HK-2 (cell line): ENCODE measurements around the gene ADAMTS8.

Experiments
- DNase-seq: peaks from one replicate; pipeline ENCODE4 v3.0.0-alpha.2; 2018; ENCODE audit not compliant: unreplicated experiment

Gene ADAMTS8, protein sequence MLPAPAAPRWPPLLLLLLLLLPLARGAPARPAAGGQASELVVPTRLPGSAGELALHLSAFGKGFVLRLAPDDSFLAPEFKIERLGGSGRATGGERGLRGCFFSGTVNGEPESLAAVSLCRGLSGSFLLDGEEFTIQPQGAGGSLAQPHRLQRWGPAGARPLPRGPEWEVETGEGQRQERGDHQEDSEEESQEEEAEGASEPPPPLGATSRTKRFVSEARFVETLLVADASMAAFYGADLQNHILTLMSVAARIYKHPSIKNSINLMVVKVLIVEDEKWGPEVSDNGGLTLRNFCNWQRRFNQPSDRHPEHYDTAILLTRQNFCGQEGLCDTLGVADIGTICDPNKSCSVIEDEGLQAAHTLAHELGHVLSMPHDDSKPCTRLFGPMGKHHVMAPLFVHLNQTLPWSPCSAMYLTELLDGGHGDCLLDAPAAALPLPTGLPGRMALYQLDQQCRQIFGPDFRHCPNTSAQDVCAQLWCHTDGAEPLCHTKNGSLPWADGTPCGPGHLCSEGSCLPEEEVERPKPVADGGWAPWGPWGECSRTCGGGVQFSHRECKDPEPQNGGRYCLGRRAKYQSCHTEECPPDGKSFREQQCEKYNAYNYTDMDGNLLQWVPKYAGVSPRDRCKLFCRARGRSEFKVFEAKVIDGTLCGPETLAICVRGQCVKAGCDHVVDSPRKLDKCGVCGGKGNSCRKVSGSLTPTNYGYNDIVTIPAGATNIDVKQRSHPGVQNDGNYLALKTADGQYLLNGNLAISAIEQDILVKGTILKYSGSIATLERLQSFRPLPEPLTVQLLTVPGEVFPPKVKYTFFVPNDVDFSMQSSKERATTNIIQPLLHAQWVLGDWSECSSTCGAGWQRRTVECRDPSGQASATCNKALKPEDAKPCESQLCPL

DNA sequence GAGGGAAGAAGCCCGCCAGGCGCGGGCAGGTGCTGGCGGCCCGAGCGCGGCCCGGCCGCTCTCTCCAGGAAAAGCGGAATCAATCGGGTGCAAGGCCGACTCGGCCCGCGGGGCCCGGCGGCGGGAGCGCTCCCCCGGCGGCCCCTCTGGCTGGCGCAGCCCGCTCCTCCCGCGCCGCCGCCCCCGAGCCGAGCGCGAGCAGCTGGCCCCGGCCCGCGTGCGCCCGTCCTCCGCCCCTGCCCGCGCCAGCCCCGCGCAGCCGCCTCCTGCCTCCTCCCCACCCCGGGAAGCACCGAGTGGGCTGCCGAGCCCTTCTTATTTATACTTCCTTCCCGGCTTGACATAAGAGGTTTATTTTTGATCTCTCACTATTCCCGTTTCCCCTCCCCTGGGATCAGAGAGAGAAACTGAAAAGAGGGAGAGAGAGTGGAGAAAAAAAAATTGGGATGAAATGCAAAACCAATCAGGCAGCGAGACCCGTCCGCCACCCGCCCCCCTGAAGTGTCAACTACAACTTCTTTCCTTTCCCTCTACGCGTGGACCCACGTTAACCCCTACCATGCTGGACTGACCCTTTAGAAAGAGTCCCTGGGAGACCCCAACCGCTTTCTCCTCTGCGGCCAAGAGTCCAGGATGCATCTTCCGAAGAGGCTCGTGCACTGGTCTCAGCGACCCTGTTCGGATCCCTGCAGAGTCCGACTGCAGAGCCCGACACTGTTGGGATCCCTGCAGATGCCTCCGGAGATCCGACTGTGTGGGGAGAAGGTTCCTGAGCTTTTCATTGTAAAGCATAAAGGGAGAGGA, at the start of gene ADAMTS8:
ADAMTS8 (minus strand) TSS at position 294 of the 804 bp plus-strand sequence. CDS start 323 bp downstream, outside the sequence.
- DNase-seq = no peak

DNA sequence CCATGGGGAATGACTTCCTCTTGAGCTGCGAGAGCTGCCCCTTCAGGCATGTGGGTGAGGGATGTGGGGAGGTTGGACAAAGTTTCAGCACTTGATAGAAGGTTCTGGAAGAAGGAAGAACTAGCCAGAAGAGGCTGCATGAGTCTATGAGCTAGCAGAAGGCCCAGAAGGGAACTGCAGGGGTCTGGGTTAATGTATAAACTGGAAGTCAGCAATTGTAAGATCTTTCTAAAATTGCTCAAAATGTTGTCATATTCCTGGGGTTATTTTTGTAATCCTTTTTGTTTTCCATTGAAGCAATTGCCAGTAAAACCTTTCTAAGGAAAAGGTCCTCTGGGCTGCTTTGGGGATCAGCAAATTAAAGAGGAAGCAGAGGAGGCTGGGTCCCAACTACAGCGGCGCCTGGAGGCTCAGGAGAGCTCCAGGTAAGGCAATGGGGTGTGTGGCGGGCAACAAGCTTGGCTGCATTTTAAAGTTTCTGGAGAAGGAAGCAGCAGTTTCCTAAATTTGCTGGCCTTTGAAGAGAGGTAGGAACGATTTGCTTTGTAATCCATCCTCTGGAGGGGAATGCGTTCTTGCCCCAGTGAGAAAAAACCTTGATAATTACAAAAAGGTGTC, 49.3 kb upstream of the ADAMTS8 start:
- DNase-seq = no peak

DNA sequence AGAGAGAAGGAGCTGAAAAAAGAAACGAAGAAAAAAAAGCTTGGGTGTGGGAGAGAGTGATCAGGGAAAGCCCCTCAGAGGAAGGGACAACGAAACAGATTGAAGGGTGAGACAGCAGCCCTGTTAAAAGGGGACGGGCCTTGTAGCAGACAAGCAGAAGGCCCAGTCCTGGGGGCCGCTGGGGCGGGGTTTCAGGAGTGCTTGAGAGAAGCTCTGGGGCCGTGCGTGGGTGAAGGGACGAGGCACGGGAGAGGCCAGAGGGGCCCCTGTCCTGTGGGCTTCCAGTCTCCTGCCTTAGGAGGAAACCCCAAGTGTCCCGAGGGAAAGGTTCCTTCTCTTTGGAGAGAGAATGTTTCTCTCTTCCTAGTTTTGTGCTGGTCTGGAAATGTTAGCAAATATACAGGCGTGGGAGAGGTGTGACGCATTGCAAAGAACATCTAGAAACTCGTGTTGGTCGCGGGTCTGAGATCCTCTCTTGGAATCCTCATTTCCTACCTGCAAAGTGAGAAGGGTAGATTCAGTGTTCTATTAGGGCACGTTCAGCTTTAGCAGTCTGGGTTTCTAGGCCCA, 48.6 kb upstream of the ADAMTS8 start:
- DNase-seq = no peak

DNA sequence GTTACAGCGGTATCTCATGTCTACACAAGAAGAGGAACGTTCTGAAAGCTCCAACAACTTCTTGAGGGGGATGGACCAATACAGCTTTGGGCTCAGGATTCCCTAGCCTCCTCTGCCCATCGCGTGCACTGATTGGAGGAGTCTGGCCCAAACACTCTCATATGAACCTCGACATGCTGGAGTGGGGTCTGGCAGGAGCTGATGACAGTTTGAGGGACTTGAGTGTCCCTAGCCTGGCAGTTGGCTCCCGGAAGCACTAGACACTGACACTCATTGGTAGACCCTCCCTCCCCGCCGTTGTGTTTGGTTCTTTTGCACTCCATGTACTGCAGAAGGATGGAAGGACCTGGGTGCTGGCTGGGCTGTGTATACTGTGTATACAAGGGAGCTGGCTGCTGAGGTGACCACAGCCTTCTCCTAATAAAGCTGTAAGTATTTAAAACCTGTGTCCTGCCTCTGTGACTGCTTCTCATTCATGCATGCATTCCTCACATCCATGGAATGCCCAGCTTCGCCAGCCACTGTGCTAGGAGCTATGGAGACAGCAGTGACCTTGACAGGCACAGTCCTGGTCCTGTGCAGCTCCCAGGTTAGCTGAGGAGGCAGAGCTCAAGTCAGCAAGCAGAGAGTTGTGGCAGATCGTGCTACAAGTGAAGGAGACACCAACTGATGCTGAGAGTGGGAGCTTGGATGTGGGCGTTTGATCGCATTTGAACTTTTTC, 48.0 kb upstream of the ADAMTS8 start:
- no peak for DNase-seq

DNA sequence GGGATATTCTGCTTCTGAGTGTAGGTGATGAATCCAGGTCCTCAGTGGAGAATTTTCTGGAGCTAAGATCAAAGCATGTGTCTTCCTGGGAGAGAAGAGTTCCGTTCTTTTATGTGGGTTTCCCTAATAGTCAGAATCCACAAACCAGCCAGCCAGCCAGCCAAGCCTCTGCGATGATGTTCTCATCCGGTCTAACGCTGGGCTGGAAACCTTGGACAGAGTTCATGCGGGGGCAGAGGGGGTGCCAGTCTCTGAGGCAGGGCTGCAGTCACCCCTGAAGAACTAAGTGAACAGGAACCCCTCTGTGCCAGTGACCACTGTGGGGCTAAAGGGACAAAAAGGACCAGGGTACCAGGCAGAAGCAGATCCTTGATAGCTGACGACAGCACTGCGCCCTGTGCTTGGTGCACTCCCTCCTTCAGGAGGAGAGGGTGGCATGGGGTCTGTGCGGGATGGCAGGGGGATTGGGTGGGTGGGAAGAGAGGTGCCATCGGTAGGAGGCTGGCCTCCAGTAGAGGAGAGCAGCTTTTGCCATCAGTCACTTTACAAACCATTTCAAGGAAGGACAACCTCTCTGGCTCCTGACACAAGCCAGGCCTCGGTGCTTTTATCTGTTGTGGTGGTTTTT, 47.1 kb upstream of the ADAMTS8 start:
- DNase-seq = no peak

DNA sequence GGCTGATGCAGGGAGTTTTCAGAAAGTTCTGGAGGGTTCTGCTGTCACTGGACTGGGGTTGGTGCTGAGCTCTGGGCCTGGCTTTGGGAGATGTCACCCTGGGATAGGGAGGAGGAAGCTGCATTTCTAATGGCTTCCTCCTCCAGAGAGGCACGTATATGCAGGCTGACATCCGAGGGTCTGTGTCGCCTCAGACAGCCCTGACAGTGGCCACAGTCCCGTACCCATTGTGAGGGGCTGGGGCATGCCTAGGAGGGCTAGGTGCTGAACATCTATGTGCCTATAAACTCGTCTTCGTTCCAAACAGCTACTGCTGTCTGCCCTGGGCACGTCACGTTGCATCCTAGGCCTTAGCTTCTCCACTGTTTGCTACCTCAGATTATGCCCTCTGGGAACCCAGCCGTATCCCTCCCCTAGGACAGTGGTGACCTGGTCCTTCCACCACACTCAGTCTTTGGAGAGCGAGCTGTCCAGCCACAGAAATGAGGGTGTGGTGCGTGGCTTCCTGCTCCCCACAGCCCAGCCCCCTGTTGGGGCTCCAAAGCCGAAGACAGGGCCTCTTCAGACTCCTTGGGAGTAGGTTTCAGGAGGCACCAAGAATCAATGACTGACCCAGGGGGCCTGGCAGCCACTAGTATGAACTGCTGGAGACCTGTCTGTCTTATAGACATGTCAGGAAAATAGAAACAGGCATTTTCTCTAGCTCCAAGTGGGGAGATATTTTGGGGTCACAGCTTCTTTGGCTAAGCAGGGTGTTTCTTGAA, 46.4 kb upstream of the ADAMTS8 start:
- DNase-seq = no peak

DNA sequence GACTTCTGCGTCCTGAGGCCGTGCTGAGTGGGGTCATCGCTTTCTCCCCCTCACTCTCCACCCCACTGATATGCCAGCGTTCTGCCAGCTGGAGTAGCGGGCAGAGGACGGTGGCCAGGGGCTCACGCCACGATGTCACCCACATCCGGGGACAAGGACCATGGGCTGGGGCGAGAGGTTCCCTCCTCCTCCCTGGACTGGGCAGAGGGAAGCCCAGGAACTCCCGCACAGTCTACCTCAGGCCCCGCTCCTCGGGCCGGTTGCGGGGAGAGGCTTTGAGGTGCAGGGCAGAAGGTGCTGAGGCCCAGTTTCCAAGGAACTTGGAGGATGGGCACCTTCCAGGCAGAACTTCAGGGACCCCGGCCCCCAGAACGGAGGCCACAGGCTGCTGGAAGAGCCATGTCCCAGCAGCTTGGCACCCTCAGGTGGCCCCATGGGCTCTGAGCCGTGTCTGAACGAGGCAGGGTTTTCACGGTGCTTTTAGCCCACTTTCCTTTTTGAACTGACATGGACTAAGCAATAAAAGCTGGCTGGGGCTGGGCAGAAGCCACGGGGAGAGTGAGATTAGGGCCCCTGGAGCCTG, 45.5 kb upstream of the ADAMTS8 start:
- no peak for DNase-seq

DNA sequence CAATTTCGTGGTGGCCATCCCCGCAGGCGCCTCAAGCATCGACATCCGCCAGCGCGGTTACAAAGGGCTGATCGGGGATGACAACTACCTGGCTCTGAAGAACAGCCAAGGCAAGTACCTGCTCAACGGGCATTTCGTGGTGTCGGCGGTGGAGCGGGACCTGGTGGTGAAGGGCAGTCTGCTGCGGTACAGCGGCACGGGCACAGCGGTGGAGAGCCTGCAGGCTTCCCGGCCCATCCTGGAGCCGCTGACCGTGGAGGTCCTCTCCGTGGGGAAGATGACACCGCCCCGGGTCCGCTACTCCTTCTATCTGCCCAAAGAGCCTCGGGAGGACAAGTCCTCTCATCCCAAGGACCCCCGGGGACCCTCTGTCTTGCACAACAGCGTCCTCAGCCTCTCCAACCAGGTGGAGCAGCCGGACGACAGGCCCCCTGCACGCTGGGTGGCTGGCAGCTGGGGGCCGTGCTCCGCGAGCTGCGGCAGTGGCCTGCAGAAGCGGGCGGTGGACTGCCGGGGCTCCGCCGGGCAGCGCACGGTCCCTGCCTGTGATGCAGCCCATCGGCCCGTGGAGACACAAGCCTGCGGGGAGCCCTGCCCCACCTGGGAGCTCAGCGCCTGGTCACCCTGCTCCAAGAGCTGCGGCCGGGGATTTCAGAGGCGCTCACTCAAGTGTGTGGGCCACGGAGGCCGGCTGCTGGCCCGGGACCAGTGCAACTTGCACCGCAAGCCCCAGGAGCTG, 44.8 kb upstream of the ADAMTS8 start:
- DNase-seq = no peak

DNA sequence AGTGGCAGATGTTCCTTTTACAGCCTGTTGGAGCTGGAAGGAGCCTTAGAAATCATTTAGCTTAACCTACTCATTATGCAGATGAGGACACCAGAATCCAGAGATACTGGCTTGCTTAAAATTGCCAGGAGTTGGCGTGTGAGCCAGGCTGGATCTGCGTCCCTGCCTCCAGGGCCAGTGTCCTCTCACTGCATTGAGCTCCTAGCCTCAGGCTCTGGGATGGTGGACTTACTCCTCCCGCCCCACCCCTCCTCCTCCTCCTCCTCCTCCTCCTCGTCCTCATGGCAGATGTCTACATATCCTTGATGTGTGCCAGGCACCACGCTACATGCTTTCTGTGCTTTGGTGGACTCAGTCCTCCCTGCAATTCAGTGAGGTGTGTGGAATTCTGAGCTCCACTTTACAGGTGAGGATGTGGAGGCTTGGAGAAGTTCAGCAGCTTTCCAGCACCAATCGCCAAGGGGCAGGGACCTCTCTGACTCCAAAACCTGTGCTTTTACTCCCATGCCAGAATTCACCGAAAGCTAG, 44.1 kb upstream of the ADAMTS8 start:
- no peak for DNase-seq

DNA sequence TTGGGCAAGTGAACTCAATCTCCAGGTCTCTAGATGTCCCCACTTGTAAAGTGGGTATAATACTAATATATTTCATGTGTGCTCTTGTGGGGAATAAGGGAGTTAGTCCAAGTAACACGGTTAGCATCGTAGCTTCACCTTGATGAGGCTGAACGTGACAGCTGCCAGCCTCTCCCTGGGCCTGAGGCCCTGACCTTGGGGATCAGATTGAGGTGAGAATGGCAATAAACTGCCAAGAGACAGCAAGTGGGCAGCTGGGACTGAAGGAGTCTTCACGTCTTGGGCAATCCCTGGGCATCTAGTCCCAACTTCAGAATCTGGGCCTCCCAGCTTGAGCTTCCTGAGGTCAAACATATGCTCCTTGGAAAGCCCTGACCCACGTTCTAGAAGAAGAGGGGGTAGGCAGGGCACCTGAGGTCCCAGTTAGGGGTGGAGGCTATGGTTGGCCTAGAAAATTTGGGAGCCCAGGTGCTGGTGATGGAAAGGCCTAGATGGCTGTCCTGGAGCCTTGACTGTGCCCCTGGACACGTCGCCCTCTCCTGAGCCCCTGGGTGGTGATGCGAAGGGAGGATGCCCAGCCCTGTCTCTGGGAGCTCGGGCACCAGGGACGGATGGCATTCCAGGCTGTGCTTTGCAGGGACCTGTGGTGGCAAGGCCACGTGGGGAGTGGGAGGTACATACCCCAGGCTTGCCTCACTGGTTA, 43.5 kb upstream of the ADAMTS8 start:
- no peak for DNase-seq

DNA sequence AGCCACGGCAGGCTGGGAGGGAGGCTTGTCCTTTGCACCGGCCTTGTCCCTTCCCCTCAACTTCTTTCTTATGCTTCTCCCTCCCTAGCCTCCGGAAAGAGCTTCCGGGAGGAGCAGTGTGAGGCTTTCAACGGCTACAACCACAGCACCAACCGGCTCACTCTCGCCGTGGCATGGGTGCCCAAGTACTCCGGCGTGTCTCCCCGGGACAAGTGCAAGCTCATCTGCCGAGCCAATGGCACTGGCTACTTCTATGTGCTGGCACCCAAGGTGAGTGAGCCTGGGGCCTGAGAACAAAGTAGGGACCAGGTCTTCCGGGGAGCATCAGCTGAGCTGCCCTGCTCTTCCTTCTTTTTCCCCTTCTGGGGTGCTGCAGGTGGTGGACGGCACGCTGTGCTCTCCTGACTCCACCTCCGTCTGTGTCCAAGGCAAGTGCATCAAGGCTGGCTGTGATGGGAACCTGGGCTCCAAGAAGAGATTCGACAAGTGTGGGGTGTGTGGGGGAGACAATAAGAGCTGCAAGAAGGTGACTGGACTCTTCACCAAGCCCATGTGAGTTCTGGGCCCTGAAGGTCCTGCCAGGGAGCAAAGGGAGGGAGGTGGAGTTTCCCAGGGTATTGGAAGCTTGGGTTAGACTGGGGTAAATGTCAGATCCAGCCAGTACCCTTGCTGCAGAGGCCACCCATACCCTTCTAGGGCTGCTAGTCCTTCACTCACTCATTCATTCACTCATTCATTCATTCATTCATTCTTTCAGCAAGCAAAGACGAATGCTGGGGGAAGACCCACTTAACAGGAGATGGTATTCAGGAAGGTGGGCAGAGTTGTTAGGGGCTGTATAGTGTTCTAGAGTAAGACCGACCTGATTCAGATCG, 42.7 kb upstream of the ADAMTS8 start:
- no peak for DNase-seq

DNA sequence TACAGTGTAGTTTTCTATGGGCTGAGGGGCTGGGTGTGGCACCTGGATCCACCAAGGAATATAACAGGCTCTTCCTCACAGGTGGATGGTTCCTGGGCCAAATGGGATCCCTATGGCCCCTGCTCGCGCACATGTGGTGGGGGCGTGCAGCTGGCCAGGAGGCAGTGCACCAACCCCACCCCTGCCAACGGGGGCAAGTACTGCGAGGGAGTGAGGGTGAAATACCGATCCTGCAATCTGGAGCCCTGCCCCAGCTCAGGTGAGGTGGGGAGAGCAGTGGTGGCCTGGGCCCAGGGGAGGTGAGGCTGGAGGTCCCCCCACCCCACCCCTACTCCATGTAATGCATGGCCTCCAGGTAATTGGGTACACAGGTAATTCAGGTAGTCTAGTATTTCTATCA, 40.8 kb upstream of the ADAMTS8 start:
- DNase-seq = no peak

DNA sequence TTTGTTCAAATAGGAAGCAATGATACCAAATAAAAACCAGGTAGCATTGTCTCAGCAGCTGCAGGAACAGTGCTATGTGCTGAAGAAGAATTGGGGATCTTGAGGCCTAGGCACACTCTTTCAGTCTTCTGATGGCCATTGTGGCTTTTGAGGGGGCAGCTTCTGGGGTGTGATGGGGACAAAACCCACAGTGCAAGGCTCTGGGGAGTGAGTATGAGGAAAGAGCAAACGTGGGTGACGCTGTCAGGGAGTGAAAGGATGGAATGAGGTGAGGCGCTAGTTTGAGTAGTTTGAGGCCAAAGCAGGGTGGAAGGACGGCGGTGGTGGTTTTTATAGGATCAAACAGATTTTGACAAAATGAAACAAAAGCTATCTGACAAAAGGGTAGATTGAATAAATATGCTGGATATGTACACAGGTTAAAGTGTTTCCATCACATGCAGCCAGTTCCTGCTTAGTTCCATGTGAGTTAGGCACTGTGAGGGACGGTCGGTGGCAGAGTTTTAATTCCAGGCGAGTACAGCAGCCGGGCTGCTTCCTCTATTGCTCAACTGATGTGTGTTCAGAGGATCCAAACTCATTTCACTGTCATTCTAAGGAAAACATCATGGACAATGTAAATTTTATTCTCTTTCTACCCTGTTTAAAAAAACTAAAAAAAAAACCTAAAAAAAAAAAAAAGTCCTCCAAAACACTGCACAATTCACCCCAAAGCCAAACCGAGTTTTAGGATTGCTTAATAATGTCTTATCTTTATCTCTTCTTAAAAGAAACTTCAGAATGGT, 38.9 kb upstream of the ADAMTS8 start:
- DNase-seq = no peak

DNA sequence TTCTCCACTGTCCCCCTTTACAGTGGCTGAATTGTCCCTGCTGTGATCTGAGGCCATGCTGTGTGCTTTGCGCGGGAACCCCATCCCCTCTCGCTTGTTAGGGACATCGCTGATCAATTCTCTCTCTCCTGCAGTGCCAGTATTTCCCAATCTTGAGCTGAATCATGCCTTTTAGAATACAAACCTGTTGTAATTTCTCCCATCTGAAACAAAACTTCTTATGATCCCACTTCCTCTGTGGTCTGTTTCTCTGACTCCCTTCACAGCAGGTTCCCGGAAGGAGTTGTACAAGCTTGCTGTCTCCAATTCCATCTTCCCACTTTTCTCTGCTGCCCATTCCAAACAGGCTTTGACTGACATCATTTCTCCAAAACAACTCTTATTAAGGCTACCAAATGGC, 36.9 kb upstream of the ADAMTS8 start:
- DNase-seq = no peak

DNA sequence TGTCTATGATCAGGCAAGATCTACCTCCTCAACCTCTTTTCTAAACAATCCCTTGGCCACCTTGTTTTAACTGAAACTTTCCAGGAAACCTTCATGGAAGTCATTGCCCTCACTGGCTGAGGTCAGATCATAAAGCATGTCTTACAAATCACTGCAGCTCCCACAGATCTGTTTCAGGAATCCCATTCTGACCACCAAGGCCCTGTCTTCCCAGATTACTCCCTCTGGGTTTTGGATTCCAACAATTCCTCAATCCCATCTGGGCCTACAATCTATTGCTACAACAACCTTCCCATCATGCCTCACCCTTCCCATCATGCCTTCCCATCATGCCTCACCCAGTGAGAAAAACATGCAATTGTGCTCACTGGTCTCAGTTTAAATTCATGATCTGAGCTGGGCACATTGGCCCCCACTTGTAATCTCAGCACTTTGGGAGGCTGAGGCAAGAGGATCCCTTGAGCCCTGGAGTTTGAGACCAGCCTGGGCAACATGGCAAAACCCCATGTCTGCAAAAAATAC, 35.9 kb upstream of the ADAMTS8 start:
- no peak for DNase-seq
